GM19099 (cell line): Measurements from ENCODE around the gene SHROOM1.

Experiments used
- POLR2A ChIP-seq: IDR thresholded peaks from 3 replicates; pipeline ENCODE4 v1.6.1; 2011; ENCODE audit warnings: low read depth; ENCODE audit not compliant: insufficient read length; ENCODE audit errors: extremely low read depth

SHROOM1 gene

DNA sequence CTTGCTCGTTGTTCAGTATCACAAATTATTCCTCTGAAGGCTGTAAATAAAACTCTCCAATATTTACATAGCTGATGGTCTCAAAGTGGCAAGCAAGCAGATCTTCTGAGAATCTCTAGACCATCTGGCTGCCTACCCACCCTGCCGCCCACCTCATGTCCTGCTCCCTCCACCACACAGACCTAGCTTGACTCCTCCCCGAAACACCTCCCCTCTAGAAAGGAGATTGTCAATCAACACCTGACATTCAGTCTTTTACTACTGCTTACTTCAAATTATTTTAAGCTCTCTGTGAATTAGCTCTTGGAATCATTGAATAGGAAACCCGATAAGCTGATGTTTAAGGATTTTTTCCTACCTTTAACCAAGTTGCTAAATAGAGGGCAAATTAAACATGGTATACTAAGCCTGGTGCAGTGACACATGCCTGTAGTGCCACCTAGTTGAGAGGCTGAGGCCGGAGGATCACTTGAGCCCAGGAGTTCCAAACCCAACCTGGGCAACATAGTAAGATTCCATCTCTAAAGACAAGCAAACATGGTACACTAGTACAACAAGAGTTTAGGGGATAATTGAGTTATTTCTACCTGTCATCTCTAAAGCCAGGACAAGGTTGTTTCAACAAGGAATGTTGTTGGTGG lies 28.3 kb downstream of the SHROOM1 start:
- TF ChIP-seq POLR2A, result no peak

DNA sequence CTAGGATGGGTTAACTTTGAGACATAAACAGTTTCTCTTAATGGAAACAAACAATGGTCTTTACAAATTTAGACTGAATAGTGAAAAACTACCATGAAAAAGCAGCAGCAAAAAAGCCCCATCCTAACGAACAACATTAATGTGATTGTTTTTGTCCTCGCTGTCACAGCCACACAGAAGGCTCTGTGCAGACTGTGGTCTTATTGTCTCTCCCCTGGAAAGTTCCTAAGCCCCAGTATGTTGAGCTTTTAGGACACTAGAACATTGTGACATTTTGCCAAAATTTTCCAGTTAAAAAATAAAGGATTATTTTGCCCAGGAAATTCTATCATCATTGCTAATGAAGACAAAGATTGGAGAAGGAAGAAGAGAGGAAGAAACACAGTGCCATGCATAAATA lies 29.9 kb downstream of the SHROOM1 start:
- TF ChIP-seq POLR2A, result no peak

DNA sequence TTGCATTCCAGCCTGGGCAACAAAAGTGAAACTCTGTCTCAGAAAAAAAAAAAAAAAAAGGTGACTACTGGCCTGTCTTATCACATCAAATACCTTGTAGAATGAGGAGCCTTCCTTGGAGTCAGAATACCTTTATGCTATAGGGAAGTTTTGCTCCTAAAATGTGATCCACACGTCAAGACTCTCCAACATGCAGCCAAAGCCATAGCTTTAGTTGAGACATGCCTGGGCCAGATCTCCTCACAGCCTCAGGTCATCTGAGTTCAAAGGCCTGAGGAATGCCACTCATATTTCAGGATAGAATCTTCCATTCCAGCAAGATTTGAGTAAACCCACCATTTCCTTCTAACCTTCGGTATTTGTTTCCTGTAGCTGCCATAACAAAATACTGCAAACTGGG lies 31.1 kb downstream of the SHROOM1 start:
- TF ChIP-seq POLR2A, result no peak

DNA sequence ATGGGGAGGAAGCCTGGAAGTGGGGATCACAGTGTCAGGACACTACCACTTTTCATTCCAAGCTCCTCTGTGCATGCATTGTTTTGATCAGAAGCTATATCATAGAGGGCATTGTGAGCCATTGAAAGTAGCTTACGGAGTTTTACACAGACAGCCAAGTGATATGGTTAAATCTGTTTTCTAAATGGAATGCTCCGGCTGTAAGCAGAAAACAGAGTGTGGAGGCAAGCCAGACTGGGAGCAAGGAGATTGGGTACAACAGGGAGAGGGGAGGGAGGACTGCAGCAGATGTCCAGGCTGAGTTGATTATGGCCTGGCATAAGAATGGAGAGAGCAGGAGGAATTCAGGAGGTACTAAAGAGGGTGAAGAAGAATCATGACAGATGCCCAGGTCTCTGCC lies 32.8 kb downstream of the SHROOM1 start:
- no peak for TF ChIP-seq POLR2A

DNA sequence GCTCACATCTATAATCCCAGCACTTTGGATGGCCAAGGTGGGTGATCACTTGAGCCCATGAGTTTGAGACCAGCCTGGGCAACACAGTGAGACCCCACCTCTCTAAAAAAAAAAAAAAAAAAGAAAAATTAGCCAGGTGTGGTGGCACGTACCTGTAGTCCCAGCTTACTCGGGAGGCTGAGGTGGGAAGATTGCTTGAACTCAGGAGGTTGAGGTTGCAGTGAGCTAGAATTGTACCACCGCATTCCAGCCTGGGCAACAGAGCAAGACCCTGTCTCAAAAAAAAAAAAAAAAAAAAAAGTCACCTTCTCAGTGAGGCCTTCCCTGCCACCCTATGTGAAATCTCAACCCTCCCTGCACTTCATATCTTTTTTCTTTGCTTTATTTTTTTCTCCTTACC lies 39.4 kb downstream of the SHROOM1 start:
- TF ChIP-seq POLR2A, result no peak

DNA sequence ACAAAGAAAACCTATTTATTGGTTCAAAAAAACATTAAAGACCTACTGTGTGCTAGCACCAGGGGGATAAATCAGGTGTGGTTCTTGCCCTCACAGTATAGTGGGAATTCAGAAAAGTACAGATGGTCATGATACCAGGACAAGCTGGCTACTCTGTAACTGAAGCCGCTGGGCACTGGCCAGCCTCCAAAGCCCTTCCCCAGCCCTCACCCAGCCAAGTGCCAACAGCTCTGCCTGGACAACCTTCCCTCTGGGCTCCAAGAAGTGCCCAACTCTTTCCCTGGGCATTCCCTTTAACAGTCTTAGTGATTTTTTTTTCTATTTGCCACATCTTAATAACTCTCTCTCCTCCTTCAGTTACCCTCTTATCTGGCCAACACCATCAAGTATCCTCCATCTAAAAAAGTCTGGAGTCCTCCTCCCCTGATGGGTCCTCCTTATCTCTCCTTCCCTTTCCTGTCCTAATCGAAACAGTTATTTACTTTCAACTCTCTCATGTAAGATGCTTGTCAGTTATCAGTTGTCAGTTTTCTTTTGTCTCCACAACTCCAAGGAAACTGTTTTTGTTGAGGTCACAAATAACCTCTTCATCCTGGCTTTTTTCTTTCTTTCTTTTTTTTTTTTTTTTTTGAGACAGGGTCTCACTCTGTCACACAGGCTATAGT lies 40.1 kb downstream of the SHROOM1 start:
- no peak for TF ChIP-seq POLR2A

DNA sequence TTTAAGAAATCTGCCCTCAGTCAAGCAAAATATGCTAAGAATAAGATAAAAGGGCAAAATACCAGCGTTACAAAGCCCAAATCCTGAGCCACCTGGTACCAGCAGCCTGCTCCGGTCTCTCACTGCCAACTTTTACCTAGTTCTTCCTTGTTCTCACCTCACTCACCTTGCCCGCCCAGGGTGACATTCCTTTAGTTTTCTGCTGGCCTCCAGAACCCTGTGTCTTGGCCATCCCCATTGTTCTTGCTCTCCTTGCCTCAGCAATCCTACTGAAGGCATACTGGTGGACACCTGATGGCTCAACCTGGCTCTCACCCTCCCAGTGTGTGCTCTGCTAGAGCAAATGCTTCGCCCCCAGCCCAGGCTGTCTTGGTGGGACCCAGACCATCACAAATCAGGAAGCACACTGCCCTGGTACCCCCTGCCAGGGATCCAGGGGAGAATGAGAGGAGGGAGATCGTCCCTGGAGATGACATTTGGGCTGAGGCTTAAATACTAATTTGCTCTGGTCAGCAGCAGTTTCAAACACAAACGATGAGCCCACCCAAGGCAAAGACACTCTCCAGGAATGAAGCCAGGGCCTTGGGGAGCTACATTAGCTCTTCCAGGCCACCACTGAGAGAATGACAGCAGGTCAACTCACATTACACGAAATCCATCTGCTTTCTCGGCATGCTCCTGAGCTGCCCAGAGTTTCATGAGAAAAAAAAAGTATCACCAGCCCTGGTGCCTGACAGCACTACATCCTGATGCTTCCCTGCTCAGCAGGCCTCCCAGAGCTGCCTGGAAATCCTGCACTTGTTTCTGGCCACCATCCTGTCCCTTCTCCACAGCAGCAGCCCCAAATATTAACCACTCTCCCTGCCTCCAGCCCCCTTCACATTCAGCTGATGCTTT lies 41.2 kb downstream of the SHROOM1 start:
- no peak for TF ChIP-seq POLR2A

DNA sequence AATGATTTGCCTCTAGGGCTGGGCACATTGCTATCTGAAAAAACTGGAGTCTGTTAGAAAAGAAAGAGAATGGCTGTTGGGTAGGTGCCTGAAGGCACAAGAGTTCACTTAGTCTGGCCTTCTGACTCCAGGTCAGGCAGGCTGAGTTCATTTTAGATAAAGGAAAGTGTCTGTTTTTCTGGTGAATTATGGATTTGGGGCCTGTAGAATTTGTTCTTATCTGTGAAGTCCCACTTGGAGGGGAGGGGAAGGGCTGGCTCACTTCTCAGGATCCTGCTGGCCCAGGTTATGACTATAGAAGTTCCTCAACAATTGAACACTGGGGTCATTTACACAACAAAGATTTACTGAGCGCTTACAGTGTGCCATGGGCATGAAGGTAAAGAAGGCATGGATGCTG lies 41.9 kb downstream of the SHROOM1 start:
- TF ChIP-seq POLR2A, result no peak

DNA sequence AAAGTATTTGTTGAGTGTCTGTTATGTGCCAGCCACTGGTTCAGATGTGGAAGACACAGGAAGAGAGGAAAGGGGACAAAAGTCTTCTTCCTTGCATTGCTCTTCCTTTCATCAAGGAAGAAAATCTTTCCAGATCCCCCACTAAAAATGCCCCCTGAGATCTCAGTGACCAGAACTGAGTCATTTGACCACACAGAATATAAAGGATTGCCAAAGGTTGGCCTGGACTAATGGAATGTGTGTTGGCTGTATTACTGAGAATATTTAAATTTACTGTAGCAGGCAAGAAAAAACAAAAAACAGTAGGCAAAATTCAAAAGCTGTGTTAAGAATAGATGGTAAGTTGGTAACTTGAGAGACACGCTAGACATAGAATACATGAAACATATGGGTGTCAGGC lies 43.4 kb downstream of the SHROOM1 start:
- no peak for TF ChIP-seq POLR2A

DNA sequence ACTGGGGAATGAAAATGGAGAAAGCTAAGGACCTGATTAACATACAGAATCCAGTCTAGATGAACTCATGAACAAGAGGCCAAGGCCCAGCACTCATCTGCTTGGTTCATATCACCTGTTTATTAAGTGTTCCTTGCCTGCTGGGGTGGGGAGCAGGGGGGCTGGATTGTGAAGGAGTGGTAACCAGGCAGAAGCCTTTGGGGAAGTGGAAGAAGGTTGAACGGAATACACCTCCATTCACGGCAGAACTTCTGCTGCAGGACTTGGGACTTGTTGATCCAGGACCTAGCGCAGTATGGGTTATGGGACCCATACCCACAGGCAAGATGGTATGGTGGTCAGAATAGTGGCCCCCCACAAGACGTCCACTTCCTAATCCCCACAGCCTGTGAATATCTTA lies 44.6 kb downstream of the SHROOM1 start:
- no peak for TF ChIP-seq POLR2A

DNA sequence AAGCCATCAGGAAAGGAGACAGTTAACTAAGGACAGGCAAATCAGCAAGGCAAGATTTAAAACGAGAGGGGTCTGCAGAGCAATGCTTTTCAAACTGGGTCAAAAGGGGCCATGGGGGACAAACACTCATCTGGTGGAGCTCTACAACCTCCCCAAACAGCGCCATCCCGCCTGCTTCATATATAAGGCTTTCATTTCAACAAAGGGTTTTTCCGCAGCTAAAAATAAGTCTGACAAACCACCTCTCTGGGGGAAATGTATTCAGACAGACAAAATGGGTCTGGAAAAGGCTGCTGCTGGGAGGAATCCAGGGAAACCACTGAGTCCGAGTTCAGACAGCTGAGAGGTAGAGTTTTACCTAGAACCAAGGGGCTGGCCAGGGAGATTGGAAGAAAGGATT lies 45.1 kb downstream of the SHROOM1 start:
- TF ChIP-seq POLR2A, result no peak

DNA sequence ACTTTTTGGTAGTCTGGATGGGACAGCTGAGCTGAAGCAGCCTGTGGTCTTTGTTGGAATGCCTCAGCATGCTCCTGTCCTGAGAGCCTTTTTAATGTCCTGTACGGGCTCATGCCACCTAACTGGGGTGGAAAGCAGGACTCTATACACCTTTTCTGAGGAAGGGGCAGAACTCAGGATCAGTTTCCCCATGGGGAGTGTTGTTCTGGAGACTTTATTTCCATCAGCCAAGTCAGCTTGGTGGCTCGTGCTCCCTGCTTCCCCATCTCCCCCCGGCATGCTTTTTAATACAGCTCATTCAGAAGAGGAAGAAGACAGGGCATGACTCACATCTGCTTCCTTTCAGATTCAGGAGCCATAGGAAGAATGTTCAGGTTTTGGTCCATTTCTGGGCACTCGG lies 48.3 kb downstream of the SHROOM1 start:
- no peak for TF ChIP-seq POLR2A

DNA sequence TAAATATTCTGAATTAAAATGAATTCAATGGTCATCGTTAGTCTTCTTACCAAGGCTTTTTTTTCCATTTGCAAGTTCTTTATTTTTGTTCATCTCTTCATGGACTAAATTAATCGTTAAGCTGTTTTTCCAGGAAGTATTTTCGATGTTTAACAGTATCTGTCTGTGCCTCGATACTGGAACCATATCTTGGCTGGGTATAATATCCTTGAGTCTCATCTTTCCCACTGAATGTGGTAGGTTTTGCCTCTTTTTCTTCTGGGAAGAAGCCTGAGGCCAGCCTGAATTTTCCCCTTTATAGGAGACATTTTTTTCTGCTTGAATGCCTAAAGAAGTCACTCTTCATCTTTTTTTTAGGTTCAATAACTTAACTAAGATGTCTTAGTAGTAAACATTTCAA lies 49.4 kb downstream of the SHROOM1 start:
- TF ChIP-seq POLR2A, result no peak

DNA sequence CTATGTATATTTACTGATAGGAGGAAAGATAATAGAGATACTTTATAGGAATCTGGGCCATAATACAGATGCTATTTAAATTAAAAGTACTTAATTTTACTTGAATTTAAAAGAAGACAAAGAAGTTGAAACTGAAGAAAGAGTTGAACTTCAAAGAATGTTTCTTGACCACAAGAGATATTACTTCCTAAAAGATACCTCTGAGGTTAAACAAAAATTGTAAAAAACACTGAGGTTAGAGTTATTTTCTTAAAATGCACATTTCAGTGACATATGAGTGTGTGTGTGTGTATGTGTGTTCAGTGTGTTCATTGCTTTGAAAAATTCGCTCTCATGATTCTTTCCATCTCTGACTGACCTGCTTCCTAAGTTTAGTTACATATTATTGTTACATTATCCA lies 49.9 kb downstream of the SHROOM1 start:
- TF ChIP-seq POLR2A, result no peak

DNA sequence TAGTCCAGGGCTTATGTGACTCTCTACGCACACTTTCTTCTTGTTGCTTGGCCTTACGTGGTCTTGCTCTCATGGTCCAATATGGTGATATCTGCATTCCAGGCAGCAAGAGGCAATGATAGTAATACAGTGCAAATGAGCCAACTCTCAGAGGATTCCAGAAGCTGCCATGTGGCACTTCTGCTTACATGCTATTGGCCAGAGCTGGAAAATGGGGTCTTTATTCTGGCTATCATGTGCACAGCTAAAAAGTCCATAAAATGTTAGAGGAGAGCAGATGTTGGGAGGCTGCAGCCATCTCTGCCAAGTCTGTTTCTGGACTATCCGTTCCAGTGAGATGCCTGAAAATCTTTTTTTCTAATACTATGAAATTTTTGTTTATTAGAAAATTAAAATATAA lies 50.5 kb downstream of the SHROOM1 start:
- TF ChIP-seq POLR2A, result no peak

DNA sequence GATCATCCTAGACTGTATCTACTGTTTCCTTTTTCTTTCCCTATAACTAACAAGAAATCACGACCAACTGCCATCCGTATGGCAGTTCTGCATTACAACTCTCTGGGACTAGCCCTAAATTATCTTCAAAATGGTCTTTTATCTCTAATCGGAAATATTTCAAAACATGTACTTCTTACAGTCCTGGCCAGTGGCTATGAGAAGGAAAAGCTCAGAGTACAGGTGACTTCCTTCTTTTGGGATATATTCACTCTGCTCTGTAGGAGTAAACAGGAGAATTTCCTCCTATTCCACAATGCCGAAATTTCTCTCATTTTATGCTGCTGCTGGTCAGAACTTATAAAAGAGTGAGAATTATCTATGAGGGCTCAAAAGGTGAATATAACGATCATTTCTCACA lies 51.6 kb downstream of the SHROOM1 start:
- TF ChIP-seq POLR2A, result no peak
